A673 (cell line): ENCODE measurements around the gene WNT6. TPM values are rescaled to one million over a fixed set of nuclear protein-coding genes. Genes with fewer than 3 reads are reported as not detected.

Source experiments
- BruUV-seq: library from RNA; stranded (reverse); fragments of 400-500 nt; replicated peaks from 2 replicates; lab custom pipeline; 2021; lab: Mats Ljungman, UMichigan
- CTCF ChIA-PET: fragments of 300-600 bp; sonication (Branson Sonifier 250); formaldehyde crosslinking; loops from one replicate; lab custom pipeline; 2022; ENCODE audit warnings: antibody characterized with exemption; lab: Charles Lee
- POLR2A ChIA-PET: fragments of 300-600 bp; sonication (Branson Sonifier 250); formaldehyde crosslinking; loops from one replicate; lab custom pipeline; 2022; ENCODE audit warnings: antibody characterized with exemption; ENCODE audit not compliant: low non-redundant PET; lab: Charles Lee
- DNase-seq: peaks from one replicate; pipeline ENCODE4 v3.0.0-alpha.2; 2015; ENCODE audit warnings: low spot score
- H3K27ac ChIP-seq: fragments of 200-600 bp; sonication (generic); 2 replicates; pipeline ENCODE4 v1.5.1; 2016; ENCODE audit warnings: mixed run types, low read depth, mild to moderate bottlenecking, mixed read lengths, antibody characterized with exemption, low read length; ENCODE audit not compliant: poor library complexity, severe bottlenecking
- H3K27me3 ChIP-seq: fragments of 200-600 bp; sonication (generic); replicated peaks from 2 replicates; pipeline ENCODE4 v1.6.1; 2017; ENCODE audit warnings: mixed run types, low read depth, mild to moderate bottlenecking, mixed read lengths, antibody characterized with exemption, low read length; ENCODE audit not compliant: insufficient read depth, poor library complexity
- H3K36me3 ChIP-seq: fragments of 200-600 bp; sonication (generic); 2 replicates; pipeline ENCODE4 v1.6.1; 2016; ENCODE audit warnings: mixed run types, mild to moderate bottlenecking, mixed read lengths, antibody characterized with exemption, low read length; ENCODE audit not compliant: insufficient read depth, poor library complexity, severe bottlenecking
- H3K4me1 ChIP-seq: fragments of 200-600 bp; sonication (generic); 2 replicates; pipeline ENCODE4 v1.6.1; 2017; ENCODE audit warnings: mixed run types, mild to moderate bottlenecking, mixed read lengths, antibody characterized with exemption, low read length; ENCODE audit not compliant: insufficient read depth, poor library complexity, severe bottlenecking
- H3K4me3 ChIP-seq: fragments of 200-600 bp; sonication (generic); 2 replicates; pipeline ENCODE4 v1.5.1; 2016; ENCODE audit warnings: low read depth, mixed run types, mild to moderate bottlenecking, mixed read lengths, low read length; ENCODE audit not compliant: poor library complexity, severe bottlenecking
- H3K9me3 ChIP-seq: fragments of 200-600 bp; sonication (generic); 2 replicates; pipeline ENCODE4 v1.6.1; 2016; ENCODE audit warnings: mixed run types, low read depth, mild to moderate bottlenecking, mixed read lengths, antibody characterized with exemption, low read length; ENCODE audit not compliant: poor library complexity, severe bottlenecking
- CTCF ChIP-seq: fragments of 300-800, 200-600 bp; sonication (generic); conservative IDR thresholded peaks from 2 replicates; pipeline ENCODE4 v1.5.1; 2017; ENCODE audit warnings: low read depth, mild to moderate bottlenecking, antibody characterized with exemption, low read length, moderate library complexity, mixed read lengths
- EZH2 ChIP-seq: fragments of 200-600 bp; sonication (generic); IDR thresholded peaks from 2 replicates; pipeline ENCODE4 v1.6.1; 2017; ENCODE audit warnings: borderline replicate concordance, low read depth, mild to moderate bottlenecking, mixed read lengths, antibody characterized with exemption, low read length; ENCODE audit not compliant: poor library complexity, severe bottlenecking
- intact Hi-C: fragments of 100-400 bp; cut with micrococcal nuclease; formaldehyde crosslinking; loops from one replicate; pipeline ENCODE4 v1.10.0; 2022; ENCODE audit not compliant: unreplicated experiment
- total RNA-seq: library from RNA; stranded (reverse); gene quantifications from 2 replicates; pipeline ENCODE4 v1.2.3, GENCODE V29; 2021

Gene WNT6
- total RNA-seq, 1 experiment from 2014 or later = not detected

DNA sequence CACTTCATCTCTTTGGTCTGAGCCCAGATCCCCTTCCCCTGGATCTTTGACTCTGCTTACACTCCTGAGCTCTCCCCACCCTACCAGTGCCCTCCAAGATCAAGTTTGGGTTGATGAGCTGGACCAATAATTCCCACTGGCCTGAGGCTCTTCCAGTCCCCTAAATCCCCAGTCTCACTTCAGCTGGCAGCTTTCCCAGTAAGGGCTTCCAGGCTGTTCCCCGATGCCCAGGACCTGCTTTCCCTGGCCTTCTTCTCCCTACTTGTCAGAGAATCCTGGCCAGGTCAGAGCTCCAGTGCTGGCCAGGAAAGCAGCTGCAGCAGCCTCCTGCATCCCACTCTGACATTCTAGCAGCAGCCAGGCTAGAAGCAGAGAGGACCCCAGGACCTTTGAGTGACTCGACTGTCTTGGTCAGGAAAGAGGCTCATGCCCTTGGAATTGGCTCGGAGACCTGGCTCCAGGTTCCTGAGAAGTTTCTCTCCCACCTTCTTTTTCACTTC is 3.5 kb downstream of the WNT6 start:
- H3K27ac ChIP-seq = no peak overlapping the region
- H3K9me3 ChIP-seq = no peaks in the 10 kb centered on the region
- intact Hi-C loops = no loop called here
- no TSS peak for BruUV-seq
- TF ChIP-seq CTCF = no peak
- TF ChIP-seq EZH2 = no peak
- ChIA-PET CTCF (interaction anchor here (0.6 kb wide), 1 partner anchor 13 kb away, joined by 8 read pairs; no protein-coding TSS in a partner anchor), POLR2A (interaction anchor here (0.6 kb wide), 1 partner anchor 651 kb away, joined by 9 read pairs; no protein-coding TSS in a partner anchor)
- no peak overlapping the region for H3K4me3 ChIP-seq
- H3K36me3 ChIP-seq = no peaks in the 10 kb centered on the region
- DNase-seq = no peak
- H3K4me1 ChIP-seq = peaks cover 7% of the 10 kb centered on the region
- H3K27me3 ChIP-seq = peaks cover 27% of the 10 kb centered on the region

DNA sequence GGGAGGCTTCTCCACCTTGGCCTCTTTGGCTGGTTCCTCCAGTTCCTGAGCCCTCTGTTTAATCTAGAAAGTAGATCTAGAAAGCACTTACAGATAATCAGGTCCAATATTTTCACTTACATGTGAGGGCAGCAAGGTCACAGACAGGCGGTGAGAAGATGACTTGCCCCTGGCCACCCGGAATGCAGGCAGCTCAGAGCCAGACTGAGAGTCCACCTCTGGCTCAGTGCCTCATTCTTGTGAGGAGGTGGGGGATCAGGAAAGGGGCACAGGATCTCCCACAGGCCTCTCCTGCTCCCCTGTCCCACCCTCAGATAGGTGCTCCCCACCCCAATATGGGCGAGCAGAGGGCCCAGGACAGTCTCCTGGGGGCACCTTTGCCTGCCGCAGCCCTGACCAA is 5.8 kb downstream of the WNT6 start:
- CTCF ChIA-PET = interaction anchor here (0.6 kb wide), 1 partner anchor 1009 kb away, joined by 6 read pairs; no protein-coding TSS in a partner anchor
- intact Hi-C loops = no loop called here
- Histone ChIP-seq H3K4me1 (peaks cover 4% of the 10 kb centered on the region), H3K36me3 (no peaks in the 10 kb centered on the region), H3K27me3 (peaks cover 30% of the 10 kb centered on the region), H3K4me3 (no peak overlapping the region), H3K27ac (no peak overlapping the region), H3K9me3 (no peaks in the 10 kb centered on the region)
- TF ChIP-seq CTCF = no peak
- TF ChIP-seq EZH2 = no peak
- DNase-seq = no peak
- no TSS peak for BruUV-seq
- POLR2A ChIA-PET = no interaction called here

GRCh38 chr2:218865999-218866398 is 6.4 kb downstream of the WNT6 start:
- no peak overlapping the region for H3K4me3 ChIP-seq
- DNase-seq = no peak
- ChIA-PET POLR2A (no interaction called here), CTCF (interaction anchor here (0.6 to 1.0 kb wide), 2 partner anchors 11 to 1010 kb away, joined by 3 to 6 read pairs; no protein-coding TSS in a partner anchor)
- no TSS peak for BruUV-seq
- H3K9me3 ChIP-seq = no peaks in the 10 kb centered on the region
- TF ChIP-seq CTCF (no peak), EZH2 (no peak)
- H3K27me3 ChIP-seq = peaks cover 35% of the 10 kb centered on the region
- H3K27ac ChIP-seq = no peak overlapping the region
- no peaks in the 10 kb centered on the region for H3K36me3 ChIP-seq
- intact Hi-C loops = no loop called here
- H3K4me1 ChIP-seq = no peaks in the 10 kb centered on the region
